GM12891 (cell line): ENCODE measurements around the gene SIM2.

ENCODE experiments used
- POLR2A ChIP-seq: IDR thresholded peaks from 2 replicates; pipeline ENCODE4 v1.6.1; 2011; ENCODE audit warnings: low read depth, low read length, control low read depth
- POLR2AphosphoS5 ChIP-seq: IDR thresholded peaks from 2 replicates; pipeline ENCODE4 v1.6.1; 2011; ENCODE audit warnings: low read depth, low read length, control low read depth
- TAF1 ChIP-seq: IDR thresholded peaks from 2 replicates; pipeline ENCODE4 v1.6.1; 2011; ENCODE audit warnings: low read depth, low read length, control low read depth

DNA sequence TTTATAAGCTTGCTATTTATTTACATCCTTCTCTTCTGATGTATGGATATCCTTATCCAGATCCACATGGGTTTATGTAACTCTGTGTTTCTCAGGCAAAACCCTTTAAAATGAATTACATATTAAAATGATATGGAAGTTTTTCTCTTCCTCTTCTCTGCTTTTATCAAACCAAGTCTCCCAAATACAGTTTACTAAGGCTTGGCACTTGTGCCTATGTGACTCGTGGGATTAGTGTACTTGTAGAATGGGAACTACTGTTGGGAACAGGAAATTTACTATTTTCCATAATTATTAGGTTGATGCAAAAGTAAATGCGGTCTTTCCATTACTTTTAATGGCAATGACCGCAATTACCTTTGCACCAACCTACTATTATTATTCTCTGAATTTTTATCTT lies 14.8 kb downstream of the SIM2 start:
- no peak for TF ChIP-seq POLR2A
- TF ChIP-seq POLR2AphosphoS5: no peak
- TF ChIP-seq TAF1: no peak
